ENCODE data around the gene PLEKHM2. TPM values are rescaled to one million over a fixed set of nuclear protein-coding genes. Genes with fewer than 3 reads are reported as not detected.
"Not testable (repeated sequence)": the region's sequence is repeated elsewhere in the genome, so short reads cannot be mapped to it uniquely, and the experiment has no call there.

Gene PLEKHM2, protein sequence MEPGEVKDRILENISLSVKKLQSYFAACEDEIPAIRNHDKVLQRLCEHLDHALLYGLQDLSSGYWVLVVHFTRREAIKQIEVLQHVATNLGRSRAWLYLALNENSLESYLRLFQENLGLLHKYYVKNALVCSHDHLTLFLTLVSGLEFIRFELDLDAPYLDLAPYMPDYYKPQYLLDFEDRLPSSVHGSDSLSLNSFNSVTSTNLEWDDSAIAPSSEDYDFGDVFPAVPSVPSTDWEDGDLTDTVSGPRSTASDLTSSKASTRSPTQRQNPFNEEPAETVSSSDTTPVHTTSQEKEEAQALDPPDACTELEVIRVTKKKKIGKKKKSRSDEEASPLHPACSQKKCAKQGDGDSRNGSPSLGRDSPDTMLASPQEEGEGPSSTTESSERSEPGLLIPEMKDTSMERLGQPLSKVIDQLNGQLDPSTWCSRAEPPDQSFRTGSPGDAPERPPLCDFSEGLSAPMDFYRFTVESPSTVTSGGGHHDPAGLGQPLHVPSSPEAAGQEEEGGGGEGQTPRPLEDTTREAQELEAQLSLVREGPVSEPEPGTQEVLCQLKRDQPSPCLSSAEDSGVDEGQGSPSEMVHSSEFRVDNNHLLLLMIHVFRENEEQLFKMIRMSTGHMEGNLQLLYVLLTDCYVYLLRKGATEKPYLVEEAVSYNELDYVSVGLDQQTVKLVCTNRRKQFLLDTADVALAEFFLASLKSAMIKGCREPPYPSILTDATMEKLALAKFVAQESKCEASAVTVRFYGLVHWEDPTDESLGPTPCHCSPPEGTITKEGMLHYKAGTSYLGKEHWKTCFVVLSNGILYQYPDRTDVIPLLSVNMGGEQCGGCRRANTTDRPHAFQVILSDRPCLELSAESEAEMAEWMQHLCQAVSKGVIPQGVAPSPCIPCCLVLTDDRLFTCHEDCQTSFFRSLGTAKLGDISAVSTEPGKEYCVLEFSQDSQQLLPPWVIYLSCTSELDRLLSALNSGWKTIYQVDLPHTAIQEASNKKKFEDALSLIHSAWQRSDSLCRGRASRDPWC
- total RNA-seq: 10 to 100 TPM; 46.5 to 48.1 TPM

DNA sequence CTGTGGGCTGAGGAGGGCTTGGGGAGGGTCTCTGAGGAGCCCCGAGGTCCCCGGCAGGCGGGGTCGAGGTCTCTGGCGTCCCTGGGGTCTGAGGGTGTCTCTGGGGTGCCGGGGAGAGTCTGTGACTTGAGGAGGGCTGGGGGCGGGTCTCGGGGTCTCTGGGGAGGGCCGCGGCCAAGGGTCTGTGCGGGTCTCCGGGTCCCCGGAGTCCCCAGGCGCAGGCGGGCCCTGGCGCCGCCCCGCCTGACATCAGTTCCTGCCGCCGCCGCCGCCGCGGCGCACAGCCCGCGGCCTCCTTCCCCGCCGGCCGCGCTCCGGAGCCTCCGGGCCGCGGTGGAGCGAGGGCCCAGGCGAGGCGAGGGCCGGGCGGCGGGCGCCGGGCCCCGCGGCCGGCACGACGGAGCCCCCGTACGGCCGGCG is at the start of gene PLEKHM2:
TSS of gene PLEKHM2 (plus strand) at position 279 of the 420 bp plus-strand sequence. CDS start 239 bp downstream, outside the sequence.
- Mint-ChIP-seq H3K9me3 (no peaks in the 10 kb centered on the region), H3K4me3 (peak within 1 kb of the TSS; percentile 86), H3K36me3 (peaks cover 8% of the 10 kb centered on the region), H3K27ac (peak within 1 kb of the TSS; percentile 87), H3K4me1 (ENCODE audit: low read depth) (peaks cover 40% of the 10 kb centered on the region), H3K27me3 (no peaks in the 10 kb centered on the region)
- CTCF ChIA-PET: no interaction called here
- POLR2A ChIA-PET: interaction anchor here (1.0 to 1.9 kb wide), 4 partner anchors 13 to 66 kb away, joined by 3 to 7 read pairs (median 4); partner anchors contain the start of gene DDI2
- intact Hi-C loops (cut with micrococcal nuclease): loop anchor here (5.0 kb wide), 1 partner anchor 157 kb away; the partner anchor contains the start of gene DNAJC16
- peak; percentile 49 for DNase-seq

DNA sequence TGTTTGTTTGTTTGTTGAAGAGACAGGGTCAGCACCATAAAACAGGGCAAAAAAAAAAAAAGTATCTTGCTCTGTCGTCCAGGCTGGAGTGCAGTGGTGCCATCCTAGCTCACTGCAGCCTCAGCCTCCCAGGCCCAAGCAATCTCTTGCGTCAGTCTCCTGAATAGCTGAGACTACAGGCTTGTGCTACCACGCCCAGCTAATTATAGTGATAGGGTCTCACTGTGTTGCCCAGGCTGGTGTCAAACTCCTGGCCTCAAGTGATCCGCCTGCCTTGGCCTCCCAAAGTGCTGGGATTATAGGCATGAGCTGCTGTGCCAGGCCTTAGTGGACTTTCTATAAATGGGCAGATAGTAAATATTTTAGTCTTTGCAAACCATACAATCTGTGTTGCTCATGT is 47.7 kb upstream of the PLEKHM2 start:
- ChIA-PET POLR2A (no interaction called here), CTCF (interaction anchor here (0.6 kb wide), 1 partner anchor 164 kb away, joined by 4 read pairs; no protein-coding TSS in a partner anchor)
- intact Hi-C loops (cut with micrococcal nuclease): no loop called here
- peaks cover 3% of the 10 kb centered on the region for H3K4me1 Mint-ChIP-seq (ENCODE audit: low read depth)
- peaks cover 60% of the 10 kb centered on the region for H3K36me3 Mint-ChIP-seq
- no peaks in the 10 kb centered on the region for H3K9me3 Mint-ChIP-seq
- DNase-seq: no peak
- H3K4me3 Mint-ChIP-seq: no peak overlapping the region
- H3K27ac Mint-ChIP-seq: no peak overlapping the region
- H3K27me3 Mint-ChIP-seq: no peaks in the 10 kb centered on the region

DNA sequence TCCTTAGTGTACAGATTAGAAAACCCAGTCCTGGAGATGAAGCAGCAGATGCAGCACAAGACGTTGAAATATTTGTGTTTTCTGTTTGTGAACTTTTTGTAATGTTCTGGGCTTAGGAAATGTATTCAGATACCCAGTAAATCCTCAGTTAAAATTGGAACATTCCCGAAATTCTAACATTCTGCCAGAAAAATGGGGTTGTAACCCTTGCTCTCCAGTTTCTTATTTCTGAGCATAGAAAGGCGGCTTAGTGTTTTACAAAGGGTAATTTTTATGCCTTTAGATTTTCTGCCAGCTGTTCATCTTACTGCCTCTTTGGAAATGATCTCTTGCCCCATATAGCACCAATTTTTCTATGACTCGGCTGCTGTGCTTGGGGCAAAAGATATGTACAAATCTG is 46.3 kb upstream of the PLEKHM2 start:
- DNase-seq: no peak
- Mint-ChIP-seq H3K27ac (no peak overlapping the region), H3K4me3 (no peak overlapping the region), H3K27me3 (no peaks in the 10 kb centered on the region), H3K4me1 (ENCODE audit: low read depth) (no peaks in the 10 kb centered on the region), H3K36me3 (peaks cover 58% of the 10 kb centered on the region), H3K9me3 (no peaks in the 10 kb centered on the region)
- CTCF ChIA-PET: no interaction called here
- POLR2A ChIA-PET: no interaction called here
- intact Hi-C loops (cut with micrococcal nuclease): no loop called here

DNA sequence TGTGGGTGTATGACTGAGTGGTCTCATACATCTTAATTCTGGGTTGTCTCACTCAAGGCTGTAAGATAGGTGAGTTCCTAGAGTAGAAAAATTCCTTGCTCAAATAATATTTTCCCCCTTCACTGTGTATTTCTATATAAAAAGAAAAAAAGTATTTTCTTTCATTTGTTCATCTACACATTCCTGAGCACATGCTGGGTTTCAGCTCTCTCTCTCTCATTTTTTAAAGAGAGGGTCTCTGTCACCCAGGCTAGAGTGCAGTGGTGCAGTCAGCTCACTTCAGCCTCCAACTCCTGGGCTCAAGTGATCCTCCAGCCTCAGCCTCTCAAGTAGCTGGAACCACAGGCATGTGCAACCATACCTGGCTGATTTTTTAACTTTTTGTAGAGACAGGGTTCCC is 44.9 kb upstream of the PLEKHM2 start:
- DNase-seq: no peak
- Mint-ChIP-seq H3K36me3 (peaks cover 63% of the 10 kb centered on the region), H3K9me3 (no peaks in the 10 kb centered on the region), H3K4me1 (ENCODE audit: low read depth) (no peaks in the 10 kb centered on the region), H3K4me3 (no peak overlapping the region), H3K27ac (no peak overlapping the region), H3K27me3 (no peaks in the 10 kb centered on the region)
- POLR2A ChIA-PET: no interaction called here
- CTCF ChIA-PET: interaction anchor here (0.6 kb wide), 2 partner anchors 162 to 435 kb away, joined by 3 read pairs; no protein-coding TSS in a partner anchor
- intact Hi-C loops (cut with micrococcal nuclease): no loop called here

- Mint-ChIP-seq H3K27ac (no peak overlapping the region), H3K36me3 (peaks cover 61% of the 10 kb centered on the region), H3K9me3 (no peaks in the 10 kb centered on the region), H3K4me1 (ENCODE audit: low read depth) (no peaks in the 10 kb centered on the region), H3K4me3 (no peak overlapping the region), H3K27me3 (no peaks in the 10 kb centered on the region)
- ChIA-PET CTCF (interaction anchor here (0.6 kb wide), 1 partner anchor 434 kb away, joined by 3 read pairs; no protein-coding TSS in a partner anchor), POLR2A (no interaction called here)
- intact Hi-C loops (cut with micrococcal nuclease): no loop called here
- no peak for DNase-seq
These were observed 44.2 kb upstream of the PLEKHM2 start for GRCh38 chr1:15639931-15640330.

- no peak overlapping the region for H3K27ac Mint-ChIP-seq
- no peak overlapping the region for H3K4me3 Mint-ChIP-seq
- H3K27me3 Mint-ChIP-seq: no peaks in the 10 kb centered on the region
- no peak for DNase-seq
- intact Hi-C loops (cut with micrococcal nuclease): no loop called here
- peaks cover 65% of the 10 kb centered on the region for H3K36me3 Mint-ChIP-seq
- H3K4me1 Mint-ChIP-seq (ENCODE audit: low read depth): no peaks in the 10 kb centered on the region
- H3K9me3 Mint-ChIP-seq: no peaks in the 10 kb centered on the region
- ChIA-PET POLR2A (no interaction called here), CTCF (no interaction called here)
These were observed 43.5 kb upstream of the PLEKHM2 start for GRCh38 chr1:15640667-15641066.

GRCh38 chr1:15649937-15650336 is 34.2 kb upstream of the PLEKHM2 start:
- no peaks in the 10 kb centered on the region for H3K4me1 Mint-ChIP-seq (ENCODE audit: low read depth)
- CTCF ChIA-PET: interaction anchor here (0.5 kb wide), 1 partner anchor 50 kb away, joined by 3 read pairs; no protein-coding TSS in a partner anchor
- no peak overlapping the region for H3K27ac Mint-ChIP-seq
- no peak overlapping the region for H3K4me3 Mint-ChIP-seq
- peaks cover 25% of the 10 kb centered on the region for H3K36me3 Mint-ChIP-seq
- no peaks in the 10 kb centered on the region for H3K27me3 Mint-ChIP-seq
- DNase-seq: no peak
- POLR2A ChIA-PET: no interaction called here
- no peaks in the 10 kb centered on the region for H3K9me3 Mint-ChIP-seq
- intact Hi-C loops (cut with micrococcal nuclease): no loop called here

DNA sequence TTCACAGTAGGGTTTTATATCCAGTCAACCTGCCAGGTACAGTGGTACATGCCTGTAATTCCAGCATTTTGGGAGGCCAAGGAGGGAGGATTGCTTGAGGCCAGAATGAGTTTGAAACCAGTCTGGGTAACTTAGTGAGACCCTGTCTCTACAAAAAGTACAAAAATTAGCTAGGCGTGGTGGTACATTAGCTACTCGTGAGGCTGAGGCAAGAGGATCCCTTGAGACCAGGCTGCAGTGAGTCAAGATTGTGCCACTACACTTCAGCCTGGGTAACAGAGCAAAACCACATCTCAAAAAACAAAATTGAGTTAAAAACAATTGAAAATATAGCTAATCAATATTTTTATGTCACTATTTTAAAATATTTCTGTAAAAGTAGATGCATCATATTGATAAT is 33.7 kb upstream of the PLEKHM2 start:
- Mint-ChIP-seq H3K27ac (no peak overlapping the region), H3K27me3 (no peaks in the 10 kb centered on the region), H3K36me3 (peaks cover 22% of the 10 kb centered on the region), H3K4me1 (ENCODE audit: low read depth) (no peaks in the 10 kb centered on the region), H3K4me3 (no peak overlapping the region), H3K9me3 (no peaks in the 10 kb centered on the region)
- POLR2A ChIA-PET: no interaction called here
- intact Hi-C loops (cut with micrococcal nuclease): no loop called here
- no peak for DNase-seq
- CTCF ChIA-PET: interaction anchor here (0.5 kb wide), 1 partner anchor 51 kb away, joined by 3 read pairs; no protein-coding TSS in a partner anchor

DNA sequence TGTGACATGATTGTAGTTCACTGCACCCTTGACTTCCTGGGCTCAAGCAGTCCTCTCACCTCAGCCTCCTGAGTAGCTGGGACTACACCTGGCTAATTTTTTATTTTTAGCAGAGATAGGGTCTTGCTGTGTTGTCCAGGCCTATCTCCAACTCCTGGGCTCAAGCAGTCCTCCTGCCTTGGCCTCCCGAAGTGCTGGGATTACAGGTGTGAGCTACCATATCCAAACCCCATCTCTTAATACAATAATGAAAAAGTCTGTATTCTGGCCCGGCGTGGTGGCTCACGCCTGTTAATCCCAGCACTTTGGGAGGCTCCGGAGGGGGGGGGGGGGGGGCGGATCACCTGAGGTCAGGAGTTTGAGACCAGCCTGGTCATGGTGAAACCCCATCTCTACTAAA is 32.0 kb upstream of the PLEKHM2 start:
- H3K4me3 Mint-ChIP-seq; intact Hi-C loops (cut with micrococcal nuclease); H3K27me3 Mint-ChIP-seq; DNase-seq; H3K27ac Mint-ChIP-seq; H3K4me1 Mint-ChIP-seq (ENCODE audit: low read depth); H3K9me3 Mint-ChIP-seq; POLR2A ChIA-PET; CTCF ChIA-PET: not testable (repeated sequence)
- peaks cover 29% of the 10 kb centered on the region for H3K36me3 Mint-ChIP-seq

GRCh38 chr1:15654091-15654690 is 29.9 kb upstream of the PLEKHM2 start:
- POLR2A ChIA-PET: interaction anchor here (0.6 kb wide), 1 partner anchor 32 kb away, joined by 6 read pairs; no protein-coding TSS in a partner anchor
- H3K27ac Mint-ChIP-seq: no peak overlapping the region

GRCh38 chr1:15656464-15656863 is 27.7 kb upstream of the PLEKHM2 start:
- no peaks in the 10 kb centered on the region for H3K27me3 Mint-ChIP-seq
- no peaks in the 10 kb centered on the region for H3K9me3 Mint-ChIP-seq
- no peaks in the 10 kb centered on the region for H3K4me1 Mint-ChIP-seq (ENCODE audit: low read depth)
- CTCF ChIA-PET: no interaction called here
- no peak overlapping the region for H3K4me3 Mint-ChIP-seq
- intact Hi-C loops (cut with micrococcal nuclease): no loop called here
- no peak for DNase-seq
- POLR2A ChIA-PET: no interaction called here
- H3K27ac Mint-ChIP-seq: no peak overlapping the region
- H3K36me3 Mint-ChIP-seq: peaks cover 49% of the 10 kb centered on the region

More at GRCh38 chr1:15654091-15654690, 29.9 kb upstream of the PLEKHM2 start:
- H3K36me3 Mint-ChIP-seq: peaks cover 32% of the 10 kb centered on the region
- H3K27me3 Mint-ChIP-seq: no peaks in the 10 kb centered on the region
- CTCF ChIA-PET: interaction anchor here (0.6 to 0.8 kb wide), 2 partner anchors 9 to 25 kb away, joined by 3 read pairs; no protein-coding TSS in a partner anchor
- no peak overlapping the region for H3K4me3 Mint-ChIP-seq
- no peaks in the 10 kb centered on the region for H3K4me1 Mint-ChIP-seq (ENCODE audit: low read depth)
- H3K9me3 Mint-ChIP-seq: no peaks in the 10 kb centered on the region
- intact Hi-C loops (cut with micrococcal nuclease): no loop called here
- DNase-seq: no peak
